Activated T-cell treated with anti-CD3 and anti-CD28 coated beads, Interleukin-2, amount 50 U/mL, for 48 hours (primary cell): ENCODE data around the gene OSBPL3.

Experiments used
- DNase-seq, 2 experiments: peaks; one replicate each; pipeline ENCODE4 v3.0.0-alpha.2; 2020

Gene OSBPL3

DNA sequence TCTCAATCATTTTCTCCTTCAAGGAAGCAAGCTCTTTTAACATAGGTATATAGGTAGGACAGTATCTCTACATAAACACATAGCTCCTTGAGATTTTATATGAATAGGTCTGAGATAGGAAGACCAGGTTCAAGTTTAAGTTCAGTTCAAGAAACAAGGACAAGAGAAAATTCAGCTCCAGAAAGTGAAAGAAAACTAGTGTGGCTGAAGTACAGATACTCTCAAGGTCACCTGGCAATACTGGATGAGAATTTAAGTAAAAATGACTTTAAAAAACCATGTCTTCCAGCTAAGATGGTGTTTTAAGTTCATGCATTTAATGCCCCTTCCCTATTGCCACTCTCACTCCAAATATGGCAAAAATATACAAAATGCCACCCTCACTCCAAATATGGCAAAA, 91.3 kb downstream of the OSBPL3 start:
- no peak for DNase-seq

DNA sequence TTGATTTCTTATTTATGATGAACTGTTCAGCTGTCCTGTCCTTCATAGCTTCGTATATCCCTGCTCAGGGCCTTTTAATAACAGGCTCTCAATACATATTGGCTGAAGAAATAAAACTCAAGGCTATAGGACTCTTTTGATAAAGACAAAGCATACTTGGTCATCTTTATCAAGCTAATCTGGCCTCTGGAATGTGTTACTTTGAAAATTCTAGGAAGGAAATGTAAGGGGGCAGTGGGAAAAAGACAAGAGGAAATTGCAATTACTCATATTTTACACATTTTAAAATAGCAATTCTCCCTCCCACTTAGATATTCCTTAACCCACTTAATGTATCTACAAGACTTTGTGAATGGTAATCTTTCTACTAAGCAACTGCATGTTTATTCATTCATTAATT, 94.3 kb downstream of the OSBPL3 start:
- no peak for DNase-seq

GRCh38 chr7:24885305-24885704, 94.7 kb downstream of the OSBPL3 start:
- DNase-seq: no peak

- no peak for DNase-seq
Observed at GRCh38 chr7:24884401-24884800, 95.6 kb downstream of the OSBPL3 start.

DNA sequence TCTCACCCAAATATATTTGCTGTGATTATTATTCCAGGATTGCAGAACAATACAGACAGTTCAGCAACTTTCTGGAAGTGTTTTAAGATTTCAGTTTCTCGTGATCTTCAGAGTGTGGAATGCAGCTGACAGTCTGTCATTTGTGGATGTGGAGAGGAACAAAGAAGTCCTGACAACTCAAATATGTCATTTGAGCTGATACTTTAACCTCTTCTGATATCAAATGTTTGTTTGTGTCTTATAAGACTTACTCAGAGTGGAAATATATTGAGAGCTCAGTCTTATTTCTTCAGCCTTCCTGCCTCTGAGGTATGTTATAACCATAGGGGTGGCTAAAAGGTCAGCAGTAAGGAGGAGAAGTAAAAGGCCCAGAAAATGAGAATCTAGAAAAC, 96.4 kb downstream of the OSBPL3 start:
- no peak for DNase-seq

DNA sequence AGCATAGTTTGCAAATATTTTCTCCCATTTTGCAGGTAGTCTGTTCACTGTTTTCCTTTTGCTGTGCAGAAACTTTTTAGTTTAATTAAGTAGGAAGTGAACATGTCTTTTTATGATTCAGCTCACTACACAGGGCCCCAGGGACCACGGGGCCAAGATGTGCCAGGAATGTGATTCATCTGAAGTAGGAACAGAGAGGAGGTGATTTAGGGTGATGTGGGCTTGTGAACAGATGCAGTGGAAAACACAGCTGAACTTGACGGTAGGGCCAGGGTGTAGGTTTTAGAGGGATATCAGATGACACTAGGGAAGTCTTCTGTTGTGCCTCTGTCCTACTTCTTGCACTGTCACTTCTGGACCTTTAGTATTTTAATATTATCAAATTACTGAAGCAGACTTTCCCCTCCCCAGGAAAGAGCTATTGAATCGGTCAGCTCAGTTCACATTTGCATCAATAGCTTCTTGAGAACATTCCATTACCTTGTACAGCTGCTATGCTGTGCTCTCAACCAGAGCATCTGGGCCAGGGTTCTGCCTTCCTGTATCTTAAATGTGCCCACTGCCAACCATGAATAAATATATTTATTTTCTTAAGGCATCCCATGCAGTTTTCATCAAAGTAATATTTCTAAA, 96.9 kb downstream of the OSBPL3 start:
- DNase-seq: peak; percentile 58 to 61

GRCh38 chr7:24881623-24882022, 98.4 kb downstream of the OSBPL3 start:
- DNase-seq: no peak

DNA sequence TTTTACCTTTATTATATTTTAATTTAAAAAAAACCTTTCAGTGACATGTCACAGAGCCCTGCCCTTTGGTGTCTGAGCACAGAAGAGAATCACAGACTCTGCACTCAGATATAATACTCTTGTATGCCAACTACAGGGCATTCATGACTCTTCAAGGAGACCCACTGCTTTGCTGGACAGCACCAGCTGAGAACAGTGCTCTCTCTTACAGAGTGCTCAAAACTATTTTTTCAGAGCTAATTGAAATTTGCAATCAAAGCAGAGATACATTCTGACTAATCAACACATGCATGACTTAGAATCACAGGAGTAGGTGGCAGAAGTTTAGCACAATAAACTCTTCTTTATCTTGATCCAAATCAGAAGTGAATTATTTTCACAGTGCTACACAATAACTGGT, 99.1 kb downstream of the OSBPL3 start:
- no peak for DNase-seq

- no peak for DNase-seq
Observed at GRCh38 chr7:24879291-24879690, 100.7 kb downstream of the OSBPL3 start.

- DNase-seq: peak in 1 of 2 experiments; percentile 52
Observed at GRCh38 chr7:24877790-24878311, 102.1 kb downstream of the OSBPL3 start.

DNA sequence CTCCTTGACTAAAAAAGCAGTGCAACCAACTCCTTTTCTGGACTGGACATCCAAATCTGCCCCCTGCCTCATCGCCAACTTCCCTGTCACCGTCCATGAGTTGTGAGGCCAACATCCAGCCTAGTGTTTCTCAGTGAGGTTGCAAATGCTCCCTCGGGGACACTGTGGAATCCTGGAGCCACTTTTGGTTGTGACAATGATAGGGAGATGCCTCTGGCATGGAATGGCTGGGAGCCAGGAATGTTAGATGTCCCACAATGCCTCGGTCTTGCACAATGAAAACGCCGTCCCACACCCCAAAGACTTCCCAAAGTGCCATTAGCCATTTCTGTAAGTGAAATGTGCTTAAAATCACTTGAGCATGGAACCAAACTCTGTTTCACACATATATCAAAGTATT, 105.2 kb downstream of the OSBPL3 start:
- DNase-seq: no peak

DNA sequence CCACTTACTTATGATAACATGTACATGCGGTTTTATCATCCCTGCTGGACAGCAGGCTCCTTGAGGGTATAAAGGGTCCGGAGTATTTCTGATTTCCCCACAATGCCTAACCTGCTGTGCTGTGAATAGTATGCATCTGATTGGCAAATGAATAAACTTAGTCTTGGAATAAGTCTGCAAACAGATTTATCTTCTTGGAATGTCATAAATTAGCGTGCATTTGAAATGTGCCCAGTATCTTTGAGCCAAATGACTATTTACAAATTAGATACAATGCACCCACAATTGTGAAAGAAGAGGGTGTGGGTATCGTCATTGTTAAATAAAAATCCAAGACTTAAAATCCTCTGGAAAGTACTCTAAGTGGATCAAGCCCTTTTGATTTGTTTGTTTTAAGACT, 106.0 kb downstream of the OSBPL3 start:
- no peak for DNase-seq

GRCh38 chr7:24871770-24872169, 108.2 kb downstream of the OSBPL3 start:
- no peak for DNase-seq

DNA sequence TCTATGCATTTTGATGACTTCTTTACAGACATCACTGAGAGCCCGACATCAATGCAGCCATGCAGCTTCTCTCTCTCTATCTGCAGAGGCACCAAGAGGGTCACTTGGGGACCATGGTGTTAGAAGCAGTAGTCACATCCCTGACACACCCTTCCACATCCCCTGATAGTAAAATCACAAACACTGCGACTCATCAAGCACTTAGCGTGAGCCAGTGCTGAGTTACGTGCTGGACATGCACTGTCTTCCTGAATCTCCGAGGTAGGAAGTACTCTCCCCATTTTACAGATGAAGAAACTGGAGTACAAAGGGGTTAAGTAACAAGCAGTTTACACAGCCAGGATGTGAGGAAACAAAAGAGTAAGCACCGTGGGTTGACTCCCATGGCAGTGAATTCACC, 109.2 kb downstream of the OSBPL3 start:
- DNase-seq: no peak

DNA sequence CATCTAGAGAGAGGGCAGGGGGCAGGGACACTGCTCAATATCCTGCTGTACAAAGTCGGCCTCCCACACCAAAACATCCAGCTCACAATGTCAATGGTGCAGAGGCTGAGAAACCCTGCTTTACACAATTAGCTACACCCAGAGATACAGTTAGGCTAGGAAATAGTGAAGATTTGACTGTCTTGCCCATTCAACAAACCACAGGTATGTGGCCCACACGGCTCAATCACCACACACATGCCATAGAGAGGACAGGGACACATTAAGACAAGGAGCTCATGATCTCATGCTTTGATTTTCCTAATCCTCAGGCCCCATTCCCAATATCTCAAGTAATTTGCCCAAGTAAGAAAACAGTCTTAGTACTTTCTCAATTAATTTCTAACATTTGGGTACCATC, 110.4 kb downstream of the OSBPL3 start:
- DNase-seq: no peak

- DNase-seq: no peak
Observed at GRCh38 chr7:24868741-24869140, 111.2 kb downstream of the OSBPL3 start.

GRCh38 chr7:24866004-24866615, 113.9 kb downstream of the OSBPL3 start:
- peak; percentile 51 to 58 for DNase-seq

DNA sequence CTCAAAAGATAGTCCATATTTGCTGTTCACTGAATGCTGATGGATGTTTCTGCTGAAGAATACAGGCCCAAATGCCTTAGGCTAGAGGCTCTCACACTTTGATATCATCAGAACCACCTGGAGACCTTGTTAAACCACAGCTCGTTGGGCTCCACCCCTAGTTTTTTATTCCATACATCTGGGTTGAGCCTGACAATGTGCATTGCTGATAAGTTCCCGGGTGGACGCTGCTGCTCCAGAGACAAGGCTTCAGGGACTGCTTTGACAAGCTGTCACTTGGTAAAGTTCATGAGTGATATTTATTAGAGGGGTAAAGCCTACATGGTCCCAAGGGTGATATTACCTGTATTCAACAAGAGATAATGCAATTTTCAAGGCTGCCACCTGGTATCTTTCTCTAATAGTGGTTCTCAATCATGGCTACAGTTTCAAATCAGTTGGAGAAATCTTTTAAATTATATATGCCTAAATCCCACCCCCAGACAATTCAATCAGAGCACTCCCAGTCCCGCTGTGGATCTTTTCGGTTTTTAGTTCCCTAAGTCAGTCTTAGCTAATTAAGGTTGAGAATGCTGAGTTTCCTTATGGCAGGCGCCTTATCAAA, 115.7 kb downstream of the OSBPL3 start:
- DNase-seq: no peak

DNA sequence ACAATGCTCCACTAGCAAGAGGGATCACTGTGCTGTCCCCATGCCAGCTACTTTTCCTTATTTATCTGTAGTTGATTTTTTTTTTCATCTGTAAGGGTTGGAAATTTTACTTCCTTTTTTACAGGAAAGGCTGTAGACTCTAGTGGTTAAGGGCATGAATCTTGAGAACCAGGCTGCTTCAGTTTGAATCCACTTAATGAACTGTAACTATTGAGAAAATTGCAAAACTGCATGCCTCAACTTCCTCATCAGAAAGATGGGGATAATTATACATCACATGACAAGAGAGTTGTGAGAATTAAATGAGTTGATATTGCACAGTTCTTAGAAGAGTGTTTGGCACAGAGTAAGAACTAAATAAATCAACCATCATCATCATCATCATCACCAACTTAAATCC, 116.4 kb downstream of the OSBPL3 start:
- DNase-seq: no peak

- DNase-seq: no peak
Observed at GRCh38 chr7:24862461-24862860, 117.5 kb downstream of the OSBPL3 start.

DNA sequence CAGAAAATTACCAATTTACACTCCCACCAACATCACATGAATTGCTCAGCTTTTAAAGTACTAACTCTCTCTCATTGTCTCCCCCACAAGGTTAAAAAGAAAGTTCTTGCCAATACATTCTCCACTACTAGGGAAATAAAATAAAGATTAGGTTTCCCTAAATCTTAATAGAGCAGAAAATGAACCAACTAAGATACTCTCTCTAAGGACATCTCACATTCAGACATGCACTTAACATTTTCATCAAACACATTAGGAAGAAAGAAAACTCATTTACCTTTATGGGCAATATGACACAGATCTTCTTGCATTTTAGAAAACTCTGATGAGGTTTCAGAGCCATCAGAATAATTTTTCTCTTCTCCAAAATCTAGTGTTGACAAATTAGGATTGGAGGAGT, 118.6 kb downstream of the OSBPL3 start:
- DNase-seq: no peak

DNA sequence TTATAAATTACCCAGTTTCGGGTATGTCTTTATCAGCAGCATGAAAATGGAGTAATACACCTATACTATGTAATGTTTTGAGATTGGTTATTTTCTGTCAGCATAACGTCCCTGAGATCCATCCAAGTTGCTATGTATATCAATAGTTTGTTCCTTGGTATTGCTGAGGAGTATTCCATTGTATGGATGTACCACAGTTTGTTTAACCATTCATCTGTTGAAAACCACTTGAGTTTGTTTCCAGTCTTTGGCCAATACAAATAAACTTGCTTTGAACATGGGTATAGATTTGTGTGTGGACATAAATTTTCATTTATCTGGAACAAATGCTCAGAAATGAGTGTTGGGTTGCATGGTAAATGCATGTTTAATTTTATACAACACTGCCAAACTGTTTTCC, 119.4 kb downstream of the OSBPL3 start:
- no peak for DNase-seq

GRCh38 chr7:24858108-24858977, 121.6 kb downstream of the OSBPL3 start:
- DNase-seq: no peak
